Measurements from ENCODE around the gene PTPRD.

Gene PTPRD

GRCh38 chr9:8668751-8669150 lies 1944.1 kb downstream of the PTPRD start:
- DNase-seq (ENCODE audit: low read depth in 1 of 2, low spot score in 1 of 2), result no peak

- no peak for DNase-seq (ENCODE audit: low read depth in 1 of 2, low spot score in 1 of 2)
Measured at GRCh38 chr9:8668231-8668630, 1944.6 kb downstream of the PTPRD start.

- no peak for DNase-seq (ENCODE audit: low read depth in 1 of 2, low spot score in 1 of 2)
Measured at GRCh38 chr9:8666060-8666459, 1946.7 kb downstream of the PTPRD start.

- no peak for DNase-seq (ENCODE audit: low read depth in 1 of 2, low spot score in 1 of 2)
Measured at GRCh38 chr9:8660383-8660782, 1952.4 kb downstream of the PTPRD start.

GRCh38 chr9:8659108-8659507 lies 1953.7 kb downstream of the PTPRD start:
- DNase-seq (ENCODE audit: low read depth in 1 of 2, low spot score in 1 of 2), result no peak

- DNase-seq (ENCODE audit: low read depth in 1 of 2, low spot score in 1 of 2), result no peak
Measured at GRCh38 chr9:8655071-8655470, 1957.7 kb downstream of the PTPRD start.

- DNase-seq (ENCODE audit: low read depth in 1 of 2, low spot score in 1 of 2), result no peak
Measured at GRCh38 chr9:8653855-8654254, 1958.9 kb downstream of the PTPRD start.

- DNase-seq (ENCODE audit: low read depth in 1 of 2, low spot score in 1 of 2), result no peak
Measured at GRCh38 chr9:8653111-8653510, 1959.7 kb downstream of the PTPRD start.

- DNase-seq (ENCODE audit: low read depth in 1 of 2, low spot score in 1 of 2), result no peak
Measured at GRCh38 chr9:8652255-8652654, 1960.5 kb downstream of the PTPRD start.

- DNase-seq (ENCODE audit: low read depth in 1 of 2, low spot score in 1 of 2), result no peak
Measured at GRCh38 chr9:8651846-8652215, 1961.0 kb downstream of the PTPRD start.

- DNase-seq (ENCODE audit: low read depth in 1 of 2, low spot score in 1 of 2), result no peak
Measured at GRCh38 chr9:8651070-8651845, 1961.5 kb downstream of the PTPRD start.

GRCh38 chr9:8649807-8650206 lies 1963.0 kb downstream of the PTPRD start:
- DNase-seq (ENCODE audit: low read depth in 1 of 2, low spot score in 1 of 2), result no peak

- DNase-seq (ENCODE audit: low read depth in 1 of 2, low spot score in 1 of 2), result no peak
Measured at GRCh38 chr9:8649160-8649559, 1963.6 kb downstream of the PTPRD start.

GRCh38 chr9:8648271-8648845 lies 1964.4 kb downstream of the PTPRD start:
- no peak for DNase-seq (ENCODE audit: low read depth in 1 of 2, low spot score in 1 of 2)

- DNase-seq (ENCODE audit: low read depth in 1 of 2, low spot score in 1 of 2), result no peak
Measured at GRCh38 chr9:8647824-8648223, 1965.0 kb downstream of the PTPRD start.

GRCh38 chr9:8644571-8644970 lies 1968.2 kb downstream of the PTPRD start:
- DNase-seq (ENCODE audit: low read depth in 1 of 2, low spot score in 1 of 2), result no peak

- no peak for DNase-seq (ENCODE audit: low read depth in 1 of 2, low spot score in 1 of 2)
Measured at GRCh38 chr9:8643896-8644295, 1968.9 kb downstream of the PTPRD start.

GRCh38 chr9:8643464-8643863 lies 1969.3 kb downstream of the PTPRD start:
- no peak for DNase-seq (ENCODE audit: low read depth in 1 of 2, low spot score in 1 of 2)

- no peak for DNase-seq (ENCODE audit: low read depth in 1 of 2, low spot score in 1 of 2)
Measured at GRCh38 chr9:8640761-8641160, 1972.0 kb downstream of the PTPRD start.

- no peak for DNase-seq (ENCODE audit: low read depth in 1 of 2, low spot score in 1 of 2)
Measured at GRCh38 chr9:8637626-8638025, 1975.2 kb downstream of the PTPRD start.

GRCh38 chr9:8633784-8634183 lies 1979.0 kb downstream of the PTPRD start:
- no peak for DNase-seq (ENCODE audit: low read depth in 1 of 2, low spot score in 1 of 2)

GRCh38 chr9:8632493-8632892 lies 1980.3 kb downstream of the PTPRD start:
- DNase-seq (ENCODE audit: low read depth in 1 of 2, low spot score in 1 of 2), result no peak

GRCh38 chr9:8628791-8629190 lies 1984.0 kb downstream of the PTPRD start:
- DNase-seq (ENCODE audit: low read depth in 1 of 2, low spot score in 1 of 2), result no peak
